Heart left ventricle (tissue), 16 donors: ENCODE measurements around the gene JOSD1. TPM values are rescaled to one million over a fixed set of nuclear protein-coding genes. Genes with fewer than 3 reads are reported as not detected.

Source experiments
- ATAC-seq, 4 donors: fragments of 200-7000 bp; cut with Tn5 transposase; one replicate each; pipeline ENCODE4 v1.9.1; 2020 to 2022; ENCODE audit warnings: moderate library complexity in 4 of 4, mild to moderate bottlenecking in 3 of 4, moderate number of reproducible peaks in 1 of 4
- DNase-seq, 5 donors: peaks; one replicate each; pipeline ENCODE4 v3.0.0-alpha.2; 2020
- H3K27ac ChIP-seq, 12 donors: fragments of 200-600 bp; sonication (generic) in 4 of 12; one replicate each; pipeline versions ENCODE4 v1.5.0 to v1.8.0; 2016 to 2022; ENCODE audit warnings: mild to moderate bottlenecking in 2 of 12
- H3K27me3 ChIP-seq, 9 donors: fragments of 200-600 bp; sonication (generic) in 2 of 9; one replicate each; pipeline versions ENCODE4 v1.5.1 to v1.8.0; 2016 to 2022; ENCODE audit warnings: mild to moderate bottlenecking in 3 of 9
- H3K36me3 ChIP-seq, 9 donors: fragments of 200-600 bp; sonication (generic) in 2 of 9; one replicate each; pipeline versions ENCODE4 v1.5.0 to v1.8.0; 2018 to 2022; ENCODE audit warnings: mild to moderate bottlenecking in 2 of 9
- H3K4me1 ChIP-seq, 12 donors: fragments of 200-600 bp; sonication (generic) in 4 of 12; one replicate each; pipeline versions ENCODE4 v1.5.0 to v1.8.0; 2016 to 2022; ENCODE audit warnings: mild to moderate bottlenecking in 3 of 12
- H3K4me3 ChIP-seq, 12 donors: fragments of 200-600 bp; sonication (generic) in 4 of 12; one replicate each; pipeline versions ENCODE4 v1.5.0 to v1.8.0; 2017 to 2022; ENCODE audit warnings: mild to moderate bottlenecking in 9 of 12, moderate library complexity in 4 of 12
- H3K9me3 ChIP-seq, 12 donors: fragments of 200-600 bp; sonication (generic) in 4 of 12; one replicate each; pipeline versions ENCODE4 v1.5.0 to v1.8.0; 2016 to 2022; ENCODE audit warnings: mild to moderate bottlenecking in 1 of 12
- POLR2A ChIP-seq, 2 donors: fragments of 450-650 bp; IDR thresholded peaks; one replicate each; pipeline ENCODE4 v1.6.1; 2017; ENCODE audit warnings: antibody characterized with exemption in 2 of 2, mild to moderate bottlenecking in 2 of 2, moderate library complexity in 2 of 2
- WGBS, 4 donors: extraction: QIAGEN DNeasy Blood & Tissue Kit in 2 of 4; methylation state at CpG; one replicate each; pipeline versions ENCODE4 v1.1.5 to v1.1.7; 2013 to 2018; 5-methylcytosine and 5-hydroxymethylcytosine counted together
- intact Hi-C, 10 donors: fragments of 100-400 bp; cut with DNase I; formaldehyde crosslinking; loops; one replicate each; pipeline versions ENCODE4 v1.11.1 to v1.14.2; 2022
- polyA plus RNA-seq, 2 donors: library from polyadenylated mRNA; stranded (reverse); fragments of 200-250 nt; gene quantifications; one replicate each; pipeline ENCODE4 v1.2.3, GENCODE V29; 2013
- total RNA-seq, 9 donors: library from RNA; depleted of rRNA in 2 of 9; stranded (reverse); fragments of >200 nt in 2 of 9; fragmentation: NEBNext Ultra II Directional in 3 of 9; extraction: Animal tissue kit (Norgen Biotek cat#: 25700) in 3 of 9; gene quantifications; one replicate each; pipeline versions ENCODE4 v1.1.0 to v1.2.4, GENCODE V29; 2016 to 2023
- TF ChIP-seq, protein P1 (sequence below), 12 donors: fragments of 200-600 bp; sonication (generic) in 4 of 12; IDR thresholded peaks; one replicate each; pipeline versions ENCODE4 v1.5.0 to v1.8.0; 2018 to 2022; ENCODE audit warnings: antibody characterized with exemption in 12 of 12, mild to moderate bottlenecking in 5 of 12
- donor health status: ischemic (EF 13 %, LVEDD 7.1; RV severe dilation, severe dysfunction).
- donor health status: healthy with polysubstance abuse.
- donor health status: DM: no; HTN: yes; CAD: no.
- donor health status: DM: no; HTN: no; CAD: no.
- donor health status: ischemic (EF 25% LVEDD 6.9; RV normal size, moderate dysfunction).
- donor health status: ischemic (EF 25% LVEDD 5.7; RV mildly dilated, moderate dysfunction).
- donor health status: healthy.
- donor health status: DM: yes; HTN: yes; CAD: no.
- donor health status: ischemic (EF 35%, LVEDD 5.7; RV mildly dilated, moderate dysfunction).
- donor health status: nonischemic (EF 11% LVEDD 7.7; RV severe dilation, severe dysfunction).
- donor health status: DM: yes; HTN: yes; CAD: no.
- donor health status: PGD.
- donor health status: ischemic (EF 29% LVEDD 5.4; RV normal size, mild dysfunction).
- donor health status: nonischemic (EF 23%, LVEDD 6.1; RV moderate dilation, normal function).

Gene JOSD1
- total and polyA plus RNA-seq, 11 donors: 7.8 to 34.0 (median 22.8) TPM

DNA sequence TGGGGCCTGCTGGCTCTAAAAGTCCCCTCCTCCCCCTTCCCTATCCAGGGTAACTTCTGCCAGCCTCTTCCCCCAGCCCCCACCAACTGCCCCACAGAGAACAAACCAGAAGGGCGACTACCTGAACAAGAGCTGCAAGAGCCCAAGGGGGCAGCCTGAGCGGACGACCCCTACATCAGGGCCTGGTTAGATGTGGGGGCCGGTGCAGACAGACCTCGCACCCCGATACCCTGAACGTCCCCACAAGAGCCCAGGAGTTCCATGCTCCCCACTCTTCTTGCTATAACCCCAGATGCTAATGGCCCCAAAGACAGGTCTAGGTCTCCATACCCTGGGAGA is 34.4 kb upstream of the JOSD1 start:
- H3K4me1 ChIP-seq: peaks cover 0 to 48% (median 29%) of the 10 kb centered on the region in 12 donors

DNA sequence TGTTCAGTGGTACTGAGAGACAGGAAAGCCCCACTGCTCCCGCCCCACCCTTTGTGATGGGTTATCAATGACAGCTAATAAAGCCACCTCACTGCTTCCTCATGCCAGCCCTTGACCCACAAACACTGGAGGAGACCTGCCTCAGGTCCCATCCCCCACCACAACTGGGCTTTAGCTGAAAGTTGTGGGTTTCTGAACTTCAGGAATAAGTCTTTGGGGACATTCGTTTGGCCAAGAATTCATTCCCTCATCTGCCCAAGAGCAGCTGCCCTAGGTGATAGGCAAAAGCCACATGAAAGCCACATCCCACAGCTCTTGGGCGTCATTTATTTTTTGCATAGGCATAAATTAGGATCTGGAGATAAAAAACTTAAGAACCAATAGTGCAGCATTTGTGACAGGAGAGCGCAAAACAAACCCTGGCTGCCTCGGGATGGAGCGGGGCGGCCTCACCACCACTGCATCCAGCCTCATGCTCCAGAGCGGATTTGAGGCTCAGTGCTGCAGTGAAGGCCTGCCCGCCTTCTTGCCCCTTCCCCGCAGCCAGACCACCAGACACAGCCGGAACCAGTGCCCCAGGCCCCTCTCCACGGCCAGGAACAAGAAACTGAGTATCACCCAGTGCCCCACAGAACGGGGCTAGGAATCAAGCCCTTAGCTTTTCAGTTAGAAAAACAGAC is 33.8 kb upstream of the JOSD1 start:
- DNase-seq (peak in 2 of 5 donors; percentile 10 to 40), ATAC-seq (no peak)
- WGBS, 4 donors: 91 to 95% (median 92%) methylated on average over 11 to 13 of the region's 13 CpGs
- peaks cover 0 to 48% (median 29%) of the 10 kb centered on the region in 12 donors for H3K4me1 ChIP-seq
- peaks cover 6 to 98% (median 73%) of the 10 kb centered on the region in 9 donors for H3K36me3 ChIP-seq
- H3K4me3 ChIP-seq: no peak overlapping the region
- intact Hi-C loops: no loop called here
- H3K27me3 ChIP-seq: no peaks in the 10 kb centered on the region
- peak overlapping the region in 11 of 12 donors; percentile 44 to 88 (median 71) for H3K27ac ChIP-seq
- TF ChIP-seq POLR2A (IDR thresholded peaks at IDR 0.05): no peak
- TF ChIP-seq, protein P1, sequence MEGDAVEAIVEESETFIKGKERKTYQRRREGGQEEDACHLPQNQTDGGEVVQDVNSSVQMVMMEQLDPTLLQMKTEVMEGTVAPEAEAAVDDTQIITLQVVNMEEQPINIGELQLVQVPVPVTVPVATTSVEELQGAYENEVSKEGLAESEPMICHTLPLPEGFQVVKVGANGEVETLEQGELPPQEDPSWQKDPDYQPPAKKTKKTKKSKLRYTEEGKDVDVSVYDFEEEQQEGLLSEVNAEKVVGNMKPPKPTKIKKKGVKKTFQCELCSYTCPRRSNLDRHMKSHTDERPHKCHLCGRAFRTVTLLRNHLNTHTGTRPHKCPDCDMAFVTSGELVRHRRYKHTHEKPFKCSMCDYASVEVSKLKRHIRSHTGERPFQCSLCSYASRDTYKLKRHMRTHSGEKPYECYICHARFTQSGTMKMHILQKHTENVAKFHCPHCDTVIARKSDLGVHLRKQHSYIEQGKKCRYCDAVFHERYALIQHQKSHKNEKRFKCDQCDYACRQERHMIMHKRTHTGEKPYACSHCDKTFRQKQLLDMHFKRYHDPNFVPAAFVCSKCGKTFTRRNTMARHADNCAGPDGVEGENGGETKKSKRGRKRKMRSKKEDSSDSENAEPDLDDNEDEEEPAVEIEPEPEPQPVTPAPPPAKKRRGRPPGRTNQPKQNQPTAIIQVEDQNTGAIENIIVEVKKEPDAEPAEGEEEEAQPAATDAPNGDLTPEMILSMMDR (IDR thresholded peaks at IDR 0.05): no peak
- no peaks in the 10 kb centered on the region for H3K9me3 ChIP-seq

More for the DNA sequence above, 34.4 kb upstream of the JOSD1 start:
- no peak for ATAC-seq
- intact Hi-C loops: no loop called here
- Histone ChIP-seq H3K4me3 (no peak overlapping the region), H3K9me3 (no peaks in the 10 kb centered on the region), H3K27me3 (no peaks in the 10 kb centered on the region), H3K27ac (peak overlapping the region in 3 of 12 donors; percentile 74 to 88 (median 83)), H3K36me3 (peaks cover 6 to 98% (median 73%) of the 10 kb centered on the region in 9 donors)
- DNase-seq: peak in 2 of 5 donors; percentile 12 to 51
- WGBS, 4 donors: 90 to 96% (median 93%) methylated on average over 5 to 7 of the region's 7 CpGs
- no peak for TF ChIP-seq POLR2A (IDR thresholded peaks at IDR 0.05)
- TF ChIP-seq, protein P1 (IDR thresholded peaks at IDR 0.05): no peak

DNA sequence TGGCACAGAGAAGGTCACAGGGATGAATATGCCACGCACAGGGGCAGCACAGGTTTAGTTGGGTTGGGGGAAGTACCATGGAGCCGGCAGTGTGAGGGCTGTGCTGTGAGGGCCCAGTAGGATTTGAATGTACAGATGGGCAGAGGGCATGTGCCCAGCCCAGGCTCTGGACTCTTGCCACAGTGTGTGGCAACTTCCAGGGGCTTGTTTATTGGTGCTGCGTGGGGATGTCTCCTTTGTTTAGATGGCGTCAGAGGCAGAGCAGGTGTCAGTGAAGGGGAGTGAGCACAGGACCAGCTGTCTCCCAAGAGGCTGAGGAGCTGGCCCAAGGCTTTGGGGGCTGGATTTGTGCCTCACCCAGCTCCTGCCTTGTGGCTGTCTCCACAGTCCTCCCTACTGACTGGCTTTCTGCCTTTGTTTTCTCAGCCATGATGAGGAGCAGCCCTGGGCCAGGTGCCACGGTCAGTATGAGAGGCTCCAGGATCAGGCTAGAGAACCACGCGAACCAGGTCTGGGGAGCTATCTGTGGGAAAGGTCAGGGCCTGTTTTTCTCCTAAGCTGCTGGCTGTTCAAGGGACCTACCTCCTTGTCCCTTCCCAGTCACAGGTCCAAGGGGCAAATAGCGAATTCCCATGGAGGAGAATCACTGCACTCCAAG is 33.1 kb upstream of the JOSD1 start:
- H3K27ac ChIP-seq: peak overlapping the region; percentile 41 to 88 (median 66)

More for the DNA sequence above, 33.1 kb upstream of the JOSD1 start:
- ATAC-seq: peak; percentile 58 to 67 (median 64)
- Histone ChIP-seq H3K36me3 (peaks cover 3 to 98% (median 73%) of the 10 kb centered on the region in 9 donors), H3K27me3 (no peaks in the 10 kb centered on the region), H3K4me3 (no peak overlapping the region), H3K4me1 (peaks cover 0 to 48% (median 30%) of the 10 kb centered on the region in 12 donors), H3K9me3 (no peaks in the 10 kb centered on the region)
- DNase-seq: peak in 3 of 5 donors; percentile 66 to 77 (median 68)
- TF ChIP-seq POLR2A (IDR thresholded peaks at IDR 0.05): no peak
- TF ChIP-seq, protein P1 (IDR thresholded peaks at IDR 0.05): no peak
- whole genome bisulfite sequencing, 4 donors: 45 to 58% (median 53%) methylated on average over 7 to 8 of the region's 8 CpGs
- intact Hi-C loops: no loop called here
